CD4-positive, alpha-beta memory T cell (primary cell): ENCODE results near the gene CSTF2T. TPM values are rescaled to one million over a fixed set of nuclear protein-coding genes. Genes with fewer than 3 reads are reported as not detected.

ENCODE experiments used
- CTCF ChIA-PET: fragments of 350-600 bp; sonication (Branson Sonifier 250); formaldehyde crosslinking; loops from one replicate; lab custom pipeline; 2021; ENCODE audit warnings: inconsistent platforms; ENCODE audit not compliant: partially characterized antibody; lab: Charles Lee
- POLR2A ChIA-PET: fragments of 350-600 bp; sonication (Branson Sonifier 250); formaldehyde crosslinking; loops from one replicate; lab custom pipeline; 2021; ENCODE audit not compliant: partially characterized antibody; lab: Charles Lee
- DNase-seq, 5 donors: peaks; one replicate each; pipeline versions ENCODE4 v3.0.0 to v3.0.0-alpha.2; 2020 to 2022; ENCODE audit warnings: mixed read lengths in 1 of 5
- H3K27ac ChIP-seq: one replicate; pipeline ENCODE4 v1.7.0; 2013; ENCODE audit warnings: low read depth, low read length
- H3K27me3 ChIP-seq: 2 replicates; pipeline ENCODE4 v1.7.0; 2013; ENCODE audit warnings: mild to moderate bottlenecking, low read length, moderate library complexity; ENCODE audit not compliant: insufficient read depth
- H3K36me3 ChIP-seq: 2 replicates; pipeline ENCODE4 v1.7.0; 2013; ENCODE audit warnings: mild to moderate bottlenecking, low read length, moderate library complexity; ENCODE audit not compliant: insufficient read depth
- H3K4me1 ChIP-seq: 2 replicates; pipeline ENCODE4 v1.7.0; 2013; ENCODE audit warnings: mild to moderate bottlenecking, low read length, moderate library complexity; ENCODE audit not compliant: insufficient read depth
- H3K4me3 ChIP-seq, 2 donors: one replicate each; pipeline ENCODE4 v1.7.0; 2013; ENCODE audit warnings: low read length in 2 of 2, mild to moderate bottlenecking in 1 of 2
- H3K9me3 ChIP-seq, 2 donors: one replicate each; pipeline ENCODE4 v1.7.0; 2013; ENCODE audit warnings: low read length in 2 of 2, control low read depth in 1 of 2; ENCODE audit not compliant: control insufficient read depth in 1 of 2
- H3K27ac Mint-ChIP-seq, 7 donors: one replicate each; pipeline ENCODE4 v1.8.0; 2020 to 2021; ENCODE audit warnings: mixed read lengths in 7 of 7, mild to moderate bottlenecking in 6 of 7, inconsistent platforms in 3 of 7, moderate library complexity in 3 of 7
- H3K27me3 Mint-ChIP-seq, 2 donors: one replicate each; pipeline ENCODE4 v1.8.0; 2020 to 2021; ENCODE audit warnings: mixed read lengths in 2 of 2
- H3K36me3 Mint-ChIP-seq, 2 donors: one replicate each; pipeline ENCODE4 v1.8.0; 2020 to 2021; ENCODE audit warnings: mixed read lengths in 2 of 2, inconsistent platforms in 1 of 2, mild to moderate bottlenecking in 1 of 2
- H3K4me1 Mint-ChIP-seq, 4 donors: one replicate each; pipeline ENCODE4 v1.8.0; 2020 to 2021; ENCODE audit warnings: mixed read lengths in 4 of 4, mild to moderate bottlenecking in 1 of 4
- H3K4me3 Mint-ChIP-seq, 8 donors: one replicate each; pipeline ENCODE4 v1.8.0; 2020 to 2021; ENCODE audit warnings: mixed read lengths in 8 of 8, mild to moderate bottlenecking in 7 of 8, moderate library complexity in 6 of 8, inconsistent platforms in 3 of 8
- H3K9me3 Mint-ChIP-seq, 8 donors: one replicate each; pipeline ENCODE4 v1.8.0; 2020 to 2021; ENCODE audit warnings: mixed read lengths in 8 of 8, mild to moderate bottlenecking in 5 of 8, inconsistent platforms in 3 of 8, moderate library complexity in 1 of 8
- intact Hi-C: fragments of 100-400 bp; cut with micrococcal nuclease; formaldehyde crosslinking; loops from one replicate; pipeline ENCODE4 v1.15.1; 2023
- polyA plus RNA-seq, 2 donors: library from polyadenylated mRNA; unstranded; fragments of 300-500 nt; fragmentation: Illumina TruSeq; gene quantifications; one replicate each; pipeline ENCODE4 v1.2.3, GENCODE V29; 2021
- total RNA-seq, 2 experiments: library from RNA; stranded (reverse); gene quantifications; one replicate each; pipeline ENCODE4 v1.2.3, GENCODE V29; 2021

CSTF2T gene
- total and polyA plus RNA-seq, 4 experiments from 2014 or later, result 11.6 to 39.8 (median 27.2) TPM

- intact Hi-C loops, result no loop called here
- no peaks in the 10 kb centered on the region for H3K27me3 ChIP-seq
- H3K4me3 ChIP-seq, result no peak overlapping the region
- no peak overlapping the region for H3K4me3 Mint-ChIP-seq
- no peaks in the 10 kb centered on the region for H3K9me3 ChIP-seq
- DNase-seq, result no peak
- ChIA-PET CTCF (no interaction called here), POLR2A (no interaction called here)
- no peak overlapping the region for H3K27ac ChIP-seq
- no peaks in the 10 kb centered on the region for H3K36me3 Mint-ChIP-seq
- no peaks in the 10 kb centered on the region for H3K4me1 Mint-ChIP-seq
- no peaks in the 10 kb centered on the region for H3K9me3 Mint-ChIP-seq
- H3K27ac Mint-ChIP-seq, result no peak overlapping the region
- H3K27me3 Mint-ChIP-seq, result peaks cover 0 to 2% of the 10 kb centered on the region in 2 donors
- H3K4me1 ChIP-seq, result no peaks in the 10 kb centered on the region
- H3K36me3 ChIP-seq, result no peaks in the 10 kb centered on the region
Observed at GRCh38 chr10:51666456-51666855, 32.9 kb downstream of the CSTF2T start.

GRCh38 chr10:51663086-51663485, 36.3 kb downstream of the CSTF2T start:
- H3K27ac ChIP-seq, result no peak overlapping the region
- ChIA-PET POLR2A (no interaction called here), CTCF (no interaction called here)

GRCh38 chr10:51659344-51659743, 40.1 kb downstream of the CSTF2T start:
- intact Hi-C loops, result no loop called here
- Histone ChIP-seq H3K4me1 (no peaks in the 10 kb centered on the region), H3K9me3 (no peaks in the 10 kb centered on the region), H3K4me3 (no peak overlapping the region), H3K36me3 (no peaks in the 10 kb centered on the region), H3K27me3 (no peaks in the 10 kb centered on the region), H3K27ac (no peak overlapping the region)
- ChIA-PET POLR2A (no interaction called here), CTCF (no interaction called here)
- H3K4me3 Mint-ChIP-seq, result no peak overlapping the region
- peaks cover 0 to 2% (median 0%) of the 10 kb centered on the region in 8 donors for H3K9me3 Mint-ChIP-seq
- H3K4me1 Mint-ChIP-seq, result no peaks in the 10 kb centered on the region
- no peaks in the 10 kb centered on the region for H3K36me3 Mint-ChIP-seq
- no peak for DNase-seq
- H3K27me3 Mint-ChIP-seq, result peaks cover 3 to 6% of the 10 kb centered on the region in 2 donors
- H3K27ac Mint-ChIP-seq, result no peak overlapping the region

More at GRCh38 chr10:51663086-51663485, 36.3 kb downstream of the CSTF2T start:
- DNase-seq, result peak in 1 of 5 donors; percentile 28
- intact Hi-C loops, result no loop called here
- Mint-ChIP-seq H3K27me3 (peaks cover 0 to 2% of the 10 kb centered on the region in 2 donors), H3K27ac (no peak overlapping the region), H3K4me1 (no peaks in the 10 kb centered on the region), H3K9me3 (peaks cover 0 to 2% (median 0%) of the 10 kb centered on the region in 8 donors), H3K36me3 (no peaks in the 10 kb centered on the region), H3K4me3 (no peak overlapping the region)
- Histone ChIP-seq H3K27me3 (no peaks in the 10 kb centered on the region), H3K4me1 (no peaks in the 10 kb centered on the region), H3K4me3 (no peak overlapping the region), H3K36me3 (no peaks in the 10 kb centered on the region), H3K9me3 (no peaks in the 10 kb centered on the region)

- no peaks in the 10 kb centered on the region for H3K9me3 ChIP-seq
- CTCF ChIA-PET, result no interaction called here
- H3K36me3 ChIP-seq, result no peaks in the 10 kb centered on the region
- POLR2A ChIA-PET, result no interaction called here
- no peaks in the 10 kb centered on the region for H3K4me1 ChIP-seq
- H3K27me3 ChIP-seq, result no peaks in the 10 kb centered on the region
- no peak for DNase-seq
- peaks cover 3 to 6% of the 10 kb centered on the region in 2 donors for H3K27me3 Mint-ChIP-seq
- peaks cover 0 to 2% (median 0%) of the 10 kb centered on the region in 8 donors for H3K9me3 Mint-ChIP-seq
- intact Hi-C loops, result no loop called here
- H3K27ac ChIP-seq, result no peak overlapping the region
- H3K36me3 Mint-ChIP-seq, result no peaks in the 10 kb centered on the region
- H3K27ac Mint-ChIP-seq, result no peak overlapping the region
- H3K4me1 Mint-ChIP-seq, result no peaks in the 10 kb centered on the region
- H3K4me3 ChIP-seq, result no peak overlapping the region
- no peak overlapping the region for H3K4me3 Mint-ChIP-seq
Observed at GRCh38 chr10:51658000-51658399, 41.4 kb downstream of the CSTF2T start.

GRCh38 chr10:51656503-51656902, 42.9 kb downstream of the CSTF2T start:
- H3K27ac Mint-ChIP-seq, result no peak overlapping the region
- intact Hi-C loops, result no loop called here

GRCh38 chr10:51654918-51655317, 44.5 kb downstream of the CSTF2T start:
- ChIA-PET POLR2A (no interaction called here), CTCF (no interaction called here)
- H3K27ac ChIP-seq, result no peak overlapping the region
- no peaks in the 10 kb centered on the region for H3K4me1 ChIP-seq
- H3K36me3 ChIP-seq, result no peaks in the 10 kb centered on the region
- Mint-ChIP-seq H3K36me3 (no peaks in the 10 kb centered on the region), H3K27me3 (peaks cover 3 to 4% of the 10 kb centered on the region in 2 donors), H3K4me1 (no peaks in the 10 kb centered on the region), H3K27ac (no peak overlapping the region), H3K4me3 (no peak overlapping the region), H3K9me3 (peaks cover 0 to 2% (median 0%) of the 10 kb centered on the region in 8 donors)
- intact Hi-C loops, result no loop called here
- H3K27me3 ChIP-seq, result no peaks in the 10 kb centered on the region
- H3K4me3 ChIP-seq, result no peak overlapping the region
- no peaks in the 10 kb centered on the region for H3K9me3 ChIP-seq
- no peak for DNase-seq

More at GRCh38 chr10:51656503-51656902, 42.9 kb downstream of the CSTF2T start:
- ChIA-PET POLR2A (no interaction called here), CTCF (no interaction called here)
- Histone ChIP-seq H3K27ac (no peak overlapping the region), H3K9me3 (no peaks in the 10 kb centered on the region), H3K36me3 (no peaks in the 10 kb centered on the region), H3K4me3 (no peak overlapping the region), H3K27me3 (no peaks in the 10 kb centered on the region), H3K4me1 (no peaks in the 10 kb centered on the region)
- Mint-ChIP-seq H3K27me3 (peaks cover 3 to 4% of the 10 kb centered on the region in 2 donors), H3K4me3 (no peak overlapping the region), H3K36me3 (no peaks in the 10 kb centered on the region), H3K4me1 (no peaks in the 10 kb centered on the region), H3K9me3 (peaks cover 0 to 2% (median 0%) of the 10 kb centered on the region in 8 donors)
- DNase-seq, result no peak

- Histone ChIP-seq H3K27ac (no peak overlapping the region), H3K9me3 (no peaks in the 10 kb centered on the region), H3K36me3 (no peaks in the 10 kb centered on the region), H3K4me3 (no peak overlapping the region), H3K4me1 (no peaks in the 10 kb centered on the region), H3K27me3 (no peaks in the 10 kb centered on the region)
- no peak overlapping the region for H3K27ac Mint-ChIP-seq
- H3K9me3 Mint-ChIP-seq, result no peaks in the 10 kb centered on the region
- H3K4me3 Mint-ChIP-seq, result no peak overlapping the region
- no peaks in the 10 kb centered on the region for H3K4me1 Mint-ChIP-seq
- no peaks in the 10 kb centered on the region for H3K36me3 Mint-ChIP-seq
- CTCF ChIA-PET, result no interaction called here
- H3K27me3 Mint-ChIP-seq, result peaks cover 3 to 4% of the 10 kb centered on the region in 2 donors
- intact Hi-C loops, result no loop called here
- no peak for DNase-seq
- POLR2A ChIA-PET, result no interaction called here
Observed at GRCh38 chr10:51653025-51653424, 46.4 kb downstream of the CSTF2T start.

GRCh38 chr10:51651063-51651462, 48.3 kb downstream of the CSTF2T start:
- ChIA-PET POLR2A (no interaction called here), CTCF (interaction anchor here (0.6 kb wide), 1 partner anchor 1062 kb away, joined by 3 read pairs; no protein-coding TSS in a partner anchor)
- H3K36me3 Mint-ChIP-seq, result no peaks in the 10 kb centered on the region
- Histone ChIP-seq H3K4me3 (no peak overlapping the region), H3K9me3 (no peaks in the 10 kb centered on the region), H3K36me3 (no peaks in the 10 kb centered on the region), H3K27me3 (no peaks in the 10 kb centered on the region), H3K4me1 (no peaks in the 10 kb centered on the region), H3K27ac (no peak overlapping the region)
- DNase-seq, result no peak
- no peak overlapping the region for H3K4me3 Mint-ChIP-seq
- H3K4me1 Mint-ChIP-seq, result no peaks in the 10 kb centered on the region
- intact Hi-C loops, result no loop called here
- no peaks in the 10 kb centered on the region for H3K27me3 Mint-ChIP-seq
- no peaks in the 10 kb centered on the region for H3K9me3 Mint-ChIP-seq
- no peak overlapping the region for H3K27ac Mint-ChIP-seq
